Upper lobe of left lung (tissue), 6 donors: ENCODE results near the gene DTNB. TPM values are rescaled to one million over a fixed set of nuclear protein-coding genes. Genes with fewer than 3 reads are reported as not detected.

Experiments used
- ATAC-seq, 2 donors: fragments of 200-7000 bp; cut with Tn5 transposase; one replicate each; pipeline ENCODE4 v1.9.1; 2022; ENCODE audit warnings: mild to moderate bottlenecking in 2 of 2, moderate library complexity in 2 of 2; ENCODE audit not compliant: low FRiP score in 2 of 2
- DNase-seq, 2 donors: peaks; one replicate each; pipeline ENCODE4 v3.0.0-alpha.2; 2019 to 2020
- H3K27ac ChIP-seq, 4 donors: fragments of 200-600 bp; sonication (generic); one replicate each; pipeline ENCODE4 v1.5.1; 2016 to 2019
- H3K27me3 ChIP-seq, 4 donors: fragments of 200-600 bp; sonication (generic); one replicate each; pipeline ENCODE4 v1.5.1; 2017 to 2019
- H3K36me3 ChIP-seq, 4 donors: fragments of 200-600 bp; sonication (generic); one replicate each; pipeline ENCODE4 v1.5.1; 2016 to 2019
- H3K4me1 ChIP-seq, 4 donors: fragments of 200-600 bp; sonication (generic); one replicate each; pipeline ENCODE4 v1.5.1; 2018 to 2019
- H3K4me3 ChIP-seq, 4 donors: fragments of 200-600 bp; sonication (generic); one replicate each; pipeline ENCODE4 v1.5.1; 2017 to 2019; ENCODE audit warnings: mild to moderate bottlenecking in 2 of 4, moderate library complexity in 1 of 4
- H3K9me3 ChIP-seq, 4 donors: fragments of 200-600 bp; sonication (generic); one replicate each; pipeline ENCODE4 v1.5.1; 2018 to 2019
- EP300 ChIP-seq, 4 donors: sonication (generic); formaldehyde crosslinking; IDR thresholded peaks; one replicate each; pipeline ENCODE4 v1.5.1; 2017; ENCODE audit warnings: antibody characterized with exemption in 4 of 4, control low read depth in 2 of 4
- POLR2A ChIP-seq, 4 donors: fragments of 450-650 bp; IDR thresholded peaks; one replicate each; pipeline ENCODE4 v1.5.1; 2016 to 2017; ENCODE audit warnings: antibody characterized with exemption in 4 of 4, mild to moderate bottlenecking in 2 of 4
- POLR2AphosphoS5 ChIP-seq, 2 donors: sonication (generic); formaldehyde crosslinking; IDR thresholded peaks; one replicate each; pipeline ENCODE4 v1.5.1; 2017; ENCODE audit warnings: antibody characterized with exemption in 2 of 2
- WGBS, 2 donors: methylation state at CpG; one replicate each; pipeline ENCODE4 v1.1.5; 2017 to 2018; 5-methylcytosine and 5-hydroxymethylcytosine counted together
- total RNA-seq, 6 donors: library from RNA; depleted of rRNA in 4 of 6; stranded (reverse); fragments of >200 nt in 4 of 6; gene quantifications; one replicate each; pipeline versions ENCODE4 v1.1.0 to v1.2.1, GENCODE V29; 2016 to 2021
- TF ChIP-seq, protein P1 (sequence below), 6 experiments: fragments of 450-650 bp in 4 of 6; fragments of 200-600 bp in 2 of 6; sonication (generic) in 2 of 6; IDR thresholded peaks; one replicate each; pipeline ENCODE4 v1.5.1; 2016 to 2019; ENCODE audit warnings: antibody characterized with exemption in 6 of 6
- donor health status: DM: no; HTN: no; CAD: no; lungs with moderate emphysema.
- donor health status: DM: no; HTN: yes; CAD: no; lungs with severe emphysema.

The DTNB gene
- total RNA-seq, 6 donors from 2014 or later: 19.3 to 59.7 (median 25.6) TPM

DNA sequence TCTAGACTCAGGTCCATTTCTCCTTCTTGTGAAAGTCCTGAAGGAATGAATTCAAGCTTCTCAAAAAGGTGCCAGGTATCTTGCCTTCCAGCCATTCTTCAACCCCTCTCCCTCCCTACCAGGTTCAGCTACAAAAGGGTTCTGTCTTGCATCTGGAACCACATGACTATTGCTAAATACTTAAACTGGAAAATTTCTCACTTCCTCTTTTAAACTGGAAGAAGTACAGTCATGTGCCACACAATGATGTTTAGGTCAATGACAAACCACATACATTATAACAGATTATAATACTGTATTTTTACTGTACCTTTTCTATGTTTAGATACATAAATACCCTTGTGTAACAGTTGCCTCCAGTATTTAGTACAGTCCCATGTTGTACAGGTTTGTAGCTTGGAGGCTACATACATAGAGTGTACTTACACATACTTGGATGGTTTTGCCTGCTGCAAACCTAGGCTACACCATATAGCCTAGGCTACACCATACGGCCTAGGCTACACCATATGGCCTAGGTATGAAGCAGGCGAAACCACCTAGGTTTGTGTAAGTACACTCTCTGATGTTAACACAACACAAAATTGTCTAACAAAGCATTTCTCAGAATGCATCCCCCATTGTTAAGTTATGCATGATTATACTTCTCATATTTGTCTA is 189.6 kb downstream of the DTNB start:
- H3K27ac ChIP-seq: no peak overlapping the region
- DNase-seq (no peak), ATAC-seq (peak in 1 of 2 donors; percentile 55)
- no peaks in the 10 kb centered on the region for H3K36me3 ChIP-seq
- H3K27me3 ChIP-seq: no peaks in the 10 kb centered on the region
- no peak overlapping the region for H3K4me3 ChIP-seq
- peak in 1 of 4 donors; percentile 35 for TF ChIP-seq EP300 (IDR thresholded peaks at IDR 0.05)
- TF ChIP-seq, protein P1, sequence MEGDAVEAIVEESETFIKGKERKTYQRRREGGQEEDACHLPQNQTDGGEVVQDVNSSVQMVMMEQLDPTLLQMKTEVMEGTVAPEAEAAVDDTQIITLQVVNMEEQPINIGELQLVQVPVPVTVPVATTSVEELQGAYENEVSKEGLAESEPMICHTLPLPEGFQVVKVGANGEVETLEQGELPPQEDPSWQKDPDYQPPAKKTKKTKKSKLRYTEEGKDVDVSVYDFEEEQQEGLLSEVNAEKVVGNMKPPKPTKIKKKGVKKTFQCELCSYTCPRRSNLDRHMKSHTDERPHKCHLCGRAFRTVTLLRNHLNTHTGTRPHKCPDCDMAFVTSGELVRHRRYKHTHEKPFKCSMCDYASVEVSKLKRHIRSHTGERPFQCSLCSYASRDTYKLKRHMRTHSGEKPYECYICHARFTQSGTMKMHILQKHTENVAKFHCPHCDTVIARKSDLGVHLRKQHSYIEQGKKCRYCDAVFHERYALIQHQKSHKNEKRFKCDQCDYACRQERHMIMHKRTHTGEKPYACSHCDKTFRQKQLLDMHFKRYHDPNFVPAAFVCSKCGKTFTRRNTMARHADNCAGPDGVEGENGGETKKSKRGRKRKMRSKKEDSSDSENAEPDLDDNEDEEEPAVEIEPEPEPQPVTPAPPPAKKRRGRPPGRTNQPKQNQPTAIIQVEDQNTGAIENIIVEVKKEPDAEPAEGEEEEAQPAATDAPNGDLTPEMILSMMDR (IDR thresholded peaks at IDR 0.05): no peak
- no peak for TF ChIP-seq POLR2AphosphoS5 (IDR thresholded peaks at IDR 0.05)
- TF ChIP-seq POLR2A (IDR thresholded peaks at IDR 0.05): no peak
- 87 to 93% methylated on average over 2 of the region's 2 CpGs for WGBS, 2 donors
- H3K4me1 ChIP-seq: no peaks in the 10 kb centered on the region
- no peaks in the 10 kb centered on the region for H3K9me3 ChIP-seq

DNA sequence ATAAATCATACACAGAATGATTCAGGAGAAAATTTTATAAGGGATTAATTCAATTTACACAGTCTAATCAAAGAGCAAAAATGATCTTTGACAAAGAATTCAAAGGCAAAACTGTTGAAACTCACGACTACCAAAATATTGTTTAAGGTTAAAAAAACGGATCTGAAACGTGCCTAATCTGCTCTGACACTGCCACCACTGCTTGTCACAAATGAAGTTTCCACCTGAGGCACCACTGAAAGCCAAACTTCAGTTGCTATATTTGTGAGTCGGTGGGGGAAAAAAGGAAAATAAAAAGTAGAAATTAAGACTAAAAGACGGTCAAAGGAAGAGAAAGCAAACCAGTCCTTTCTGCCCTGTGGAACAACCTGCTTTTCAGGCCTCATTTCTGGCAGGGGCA is 191.0 kb downstream of the DTNB start:
- H3K4me3 ChIP-seq: no peak overlapping the region
- no peak for DNase-seq
- no peaks in the 10 kb centered on the region for H3K27me3 ChIP-seq
- no peaks in the 10 kb centered on the region for H3K4me1 ChIP-seq
- TF ChIP-seq EP300 (IDR thresholded peaks at IDR 0.05) (no peak), POLR2A (IDR thresholded peaks at IDR 0.05) (no peak), POLR2AphosphoS5 (IDR thresholded peaks at IDR 0.05) (no peak)
- TF ChIP-seq, protein P1 (IDR thresholded peaks at IDR 0.05): no peak
- H3K36me3 ChIP-seq: no peaks in the 10 kb centered on the region
- no peak overlapping the region for H3K27ac ChIP-seq
- H3K9me3 ChIP-seq: no peaks in the 10 kb centered on the region
- ATAC-seq: no peak
- 81 to 87% methylated on average over 5 of the region's 5 CpGs for WGBS, 2 donors

- 71 to 82% methylated on average over 4 of the region's 4 CpGs for WGBS, 2 donors
- Histone ChIP-seq H3K9me3 (no peaks in the 10 kb centered on the region), H3K27ac (no peak overlapping the region), H3K4me1 (no peaks in the 10 kb centered on the region), H3K36me3 (no peaks in the 10 kb centered on the region), H3K4me3 (no peak overlapping the region), H3K27me3 (no peaks in the 10 kb centered on the region)
- TF ChIP-seq POLR2AphosphoS5 (IDR thresholded peaks at IDR 0.05) (no peak), EP300 (IDR thresholded peaks at IDR 0.05) (no peak), POLR2A (IDR thresholded peaks at IDR 0.05) (no peak)
- TF ChIP-seq, protein P1 (IDR thresholded peaks at IDR 0.05): no peak
- no peak for ATAC-seq
- no peak for DNase-seq
Observed at GRCh38 chr2:25481381-25482300, 191.7 kb downstream of the DTNB start.

DNA sequence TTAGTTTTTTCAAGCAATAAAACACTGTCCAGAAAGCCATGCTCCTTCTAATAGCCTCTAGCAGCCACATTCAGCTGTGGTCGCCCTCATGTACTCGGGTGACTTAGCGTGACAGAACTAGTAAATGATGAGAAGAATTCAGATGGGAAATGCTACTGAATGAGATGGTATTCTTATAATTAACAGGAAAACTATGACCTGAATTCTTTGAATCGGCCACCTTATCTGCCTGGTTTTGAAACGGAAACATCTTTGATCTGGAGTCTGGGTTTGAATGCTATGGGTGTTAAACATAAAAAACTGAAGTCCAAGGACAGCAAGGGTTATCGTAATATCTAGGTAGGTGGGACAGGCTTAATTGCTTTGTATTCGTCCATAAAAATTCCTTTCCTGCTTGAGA is 192.8 kb downstream of the DTNB start:
- ATAC-seq (no peak), DNase-seq (no peak)
- Histone ChIP-seq H3K36me3 (no peaks in the 10 kb centered on the region), H3K4me1 (no peaks in the 10 kb centered on the region), H3K27ac (no peak overlapping the region), H3K4me3 (no peak overlapping the region), H3K9me3 (peaks cover 0 to 6% (median 3%) of the 10 kb centered on the region in 4 donors), H3K27me3 (no peaks in the 10 kb centered on the region)
- TF ChIP-seq POLR2AphosphoS5 (IDR thresholded peaks at IDR 0.05): no peak
- TF ChIP-seq, protein P1 (IDR thresholded peaks at IDR 0.05): no peak
- TF ChIP-seq POLR2A (IDR thresholded peaks at IDR 0.05): no peak
- no peak for TF ChIP-seq EP300 (IDR thresholded peaks at IDR 0.05)
- 92 to 93% methylated on average over 7 of the region's 7 CpGs for WGBS, 2 donors
